Effector CD4-positive, alpha-beta T cell (primary cell): ENCODE data around the gene ATP8A1.
"Not testable (repeated sequence)": the region's sequence is repeated elsewhere in the genome, so short reads cannot be mapped to it uniquely, and the experiment has no call there.

Experiments used
- DNase-seq: peaks from one replicate; pipeline ENCODE4 v3.0.0-alpha.2; 2020

The ATP8A1 gene

DNA sequence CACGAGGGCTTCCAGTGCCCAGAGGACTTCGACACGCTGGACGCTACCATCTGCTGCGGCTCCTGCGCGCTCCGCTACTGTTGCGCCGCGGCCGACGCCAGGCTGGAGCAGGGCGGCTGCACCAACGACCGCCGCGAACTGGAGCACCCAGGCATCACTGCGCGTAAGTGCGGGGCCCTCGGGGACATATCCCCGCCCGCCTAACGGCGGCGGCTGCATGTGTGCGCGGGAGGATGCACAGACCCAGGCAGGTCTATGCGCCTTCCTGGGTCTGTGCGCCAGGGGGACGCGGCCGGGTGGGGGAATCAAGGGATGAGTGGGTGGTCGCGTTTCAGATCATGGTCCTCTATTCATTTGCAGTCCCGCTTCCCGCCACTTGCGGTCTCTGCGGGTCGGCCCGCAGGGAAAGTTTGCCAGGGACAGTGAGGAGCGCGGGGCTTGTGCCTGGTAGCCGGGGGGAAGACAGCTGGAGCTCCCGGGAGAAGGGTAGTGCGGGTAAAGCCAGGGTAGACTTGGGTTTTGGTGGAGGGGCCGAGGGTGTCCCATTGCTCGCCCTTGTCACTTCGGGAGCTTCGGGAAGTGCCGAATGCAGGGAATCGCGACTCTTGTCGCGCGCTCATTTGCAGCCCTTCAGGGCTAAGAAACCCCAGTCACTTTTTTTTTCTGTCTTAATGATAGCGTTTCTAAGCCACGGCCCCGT lies 258.6 kb downstream of the ATP8A1 start:
- no peak for DNase-seq

GRCh38 chr4:42397635-42398170 lies 259.2 kb downstream of the ATP8A1 start:
- DNase-seq: no peak

DNA sequence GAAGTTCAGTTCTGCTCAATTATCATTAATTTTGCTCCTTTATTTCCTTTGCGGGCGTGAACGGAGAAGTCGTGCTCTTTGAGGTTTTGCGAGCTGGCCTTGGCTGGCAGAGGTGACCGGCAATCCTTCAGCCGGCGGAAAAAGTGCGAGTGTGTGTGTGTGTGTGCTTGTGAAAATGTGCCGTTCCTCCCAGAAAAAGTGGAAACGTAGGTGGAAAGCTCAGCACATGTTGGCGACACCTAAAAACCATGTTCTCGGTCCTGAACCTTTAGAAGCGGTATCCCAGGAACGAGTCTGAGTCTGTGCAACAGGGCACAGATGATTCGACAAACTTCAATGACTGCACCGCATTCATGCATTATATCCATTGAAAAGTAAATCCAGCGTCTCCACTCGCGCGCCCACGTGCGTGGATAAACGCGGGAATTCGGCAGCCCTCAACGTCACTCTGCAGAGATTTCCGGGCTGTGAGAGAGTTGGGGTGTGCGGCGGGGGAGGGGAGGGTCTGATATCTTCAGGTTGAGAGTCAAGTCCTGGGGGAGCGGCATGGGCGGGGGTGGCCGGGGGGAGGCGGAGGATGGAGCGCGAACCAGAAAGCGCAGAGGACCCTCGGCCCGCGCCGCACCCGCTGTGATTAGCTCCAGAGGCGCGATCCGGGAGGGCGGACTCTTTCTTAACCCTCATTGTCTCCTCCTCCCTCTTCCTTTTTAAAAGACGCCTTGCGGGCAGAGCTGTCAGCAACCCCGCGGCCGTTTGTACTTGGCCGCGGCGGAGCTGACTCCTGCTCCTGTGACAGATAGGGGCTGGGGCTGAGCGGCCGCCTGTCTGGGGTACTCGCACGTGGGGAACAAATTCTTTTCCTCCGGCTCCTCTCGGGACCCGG lies 259.9 kb downstream of the ATP8A1 start, which contains the start of gene SHISA3:
Gene SHISA3, plus strand, starts transcription at position 737 of the 883 bp plus-strand sequence. CDS start 569 bp downstream, outside the sequence.
- no peak for DNase-seq

DNA sequence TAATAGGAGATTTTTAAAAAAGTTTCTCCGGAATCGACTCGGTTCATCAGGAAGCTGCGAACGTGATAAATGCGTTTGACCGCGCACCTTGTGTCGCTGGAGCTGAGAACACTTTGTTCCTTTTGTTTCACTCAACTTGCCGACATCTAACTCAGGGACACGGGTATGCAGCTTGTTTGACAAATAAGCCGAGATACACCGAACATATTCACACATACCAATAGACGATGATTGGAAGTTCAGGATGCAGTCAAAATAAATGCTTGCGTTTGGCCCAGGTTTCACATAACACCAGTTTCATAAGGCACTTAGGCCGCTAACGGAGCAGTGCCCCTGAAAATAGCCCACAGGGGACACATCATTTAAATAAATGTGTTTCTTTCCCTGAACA lies 260.5 kb downstream of the ATP8A1 start:
- no peak for DNase-seq

GRCh38 chr4:42395595-42395994 lies 261.3 kb downstream of the ATP8A1 start:
- no peak for DNase-seq

GRCh38 chr4:42392436-42392835 lies 264.5 kb downstream of the ATP8A1 start:
- no peak for DNase-seq

DNA sequence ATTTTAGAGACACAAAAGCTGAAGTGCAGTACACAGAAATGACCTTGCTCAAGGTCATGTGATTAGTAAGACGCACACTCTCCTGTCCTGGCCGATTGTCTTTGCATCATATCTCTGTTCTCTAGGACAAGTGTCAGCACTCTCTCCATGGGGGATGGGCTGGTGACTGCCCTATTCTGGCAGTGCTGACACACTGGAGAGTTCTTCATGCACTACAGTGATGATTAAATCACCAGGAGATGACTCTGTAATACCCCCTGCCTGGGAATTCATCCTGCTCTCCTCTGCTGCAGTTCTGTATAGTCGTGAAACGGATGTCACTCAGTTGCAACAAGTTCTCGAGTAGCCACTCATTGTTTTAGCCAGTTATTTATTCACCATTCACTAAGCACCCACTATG lies 264.9 kb downstream of the ATP8A1 start:
- no peak for DNase-seq

DNA sequence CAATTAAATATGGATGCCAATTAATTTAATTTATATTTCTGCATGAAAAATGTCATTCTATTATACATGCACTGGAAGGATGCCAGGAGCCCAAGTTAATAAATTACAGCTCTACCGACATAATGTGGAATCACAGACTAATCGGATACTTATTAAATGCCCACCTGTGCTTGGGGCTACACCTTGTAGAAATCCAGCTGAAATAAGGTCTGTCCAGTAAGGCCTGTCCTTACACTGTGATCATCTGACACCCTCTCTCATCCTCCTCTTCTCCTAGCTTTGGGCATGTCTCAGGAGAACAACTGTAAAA lies 265.6 kb downstream of the ATP8A1 start:
- DNase-seq: no peak

DNA sequence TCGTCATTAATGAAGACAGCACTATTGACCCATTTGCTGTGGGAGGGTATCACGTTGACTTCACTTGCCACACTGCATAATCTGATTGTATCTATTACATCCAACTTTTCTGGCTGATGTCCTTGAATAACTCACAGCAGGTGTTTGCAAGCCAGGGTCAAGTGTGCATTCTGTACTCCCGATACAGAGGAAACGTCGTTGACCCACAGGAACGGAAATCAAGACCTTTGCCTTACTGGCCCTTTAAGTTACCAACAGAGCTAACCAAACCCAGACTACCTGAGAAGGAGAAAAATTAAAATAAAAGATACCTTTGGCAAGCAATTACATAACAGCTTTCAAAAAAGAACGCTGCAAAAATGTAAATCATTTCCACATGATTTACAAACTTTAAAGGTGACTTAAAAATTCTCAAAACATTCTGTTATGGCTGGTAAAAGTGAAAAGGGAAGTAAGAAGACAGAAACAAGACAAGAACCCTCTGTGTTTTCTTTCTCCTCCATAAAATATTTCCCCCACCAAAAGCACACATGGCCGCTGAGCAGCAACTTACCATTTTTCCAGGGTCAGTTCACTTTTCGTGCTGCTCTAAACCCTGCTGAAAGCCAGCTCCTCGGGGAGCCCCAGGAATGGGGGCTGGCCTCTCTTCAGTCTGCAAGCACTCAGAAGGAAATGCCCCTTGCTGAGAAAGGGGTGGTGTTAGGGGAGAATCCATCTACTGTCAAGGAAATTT lies 266.1 kb downstream of the ATP8A1 start:
- DNase-seq: no peak

DNA sequence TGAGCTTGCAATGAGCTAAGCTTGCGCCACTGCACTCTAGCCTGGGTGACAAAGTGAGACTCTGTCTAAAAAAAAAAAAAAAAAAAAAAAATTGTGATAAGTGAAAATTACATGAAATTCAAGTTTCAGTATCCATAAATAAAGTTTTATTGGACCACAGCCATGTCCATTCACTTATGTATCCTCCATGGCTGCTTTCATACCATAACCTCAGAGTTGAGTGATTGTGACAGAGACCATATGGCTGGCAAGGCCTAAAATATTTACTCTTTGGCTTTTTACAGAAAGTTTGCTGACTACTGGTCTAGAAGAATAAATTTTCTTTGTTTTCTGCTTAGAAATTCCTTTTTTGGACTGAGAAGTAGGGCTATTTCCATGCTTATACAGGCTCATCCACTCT lies 271.4 kb downstream of the ATP8A1 start:
- DNase-seq: no peak

DNA sequence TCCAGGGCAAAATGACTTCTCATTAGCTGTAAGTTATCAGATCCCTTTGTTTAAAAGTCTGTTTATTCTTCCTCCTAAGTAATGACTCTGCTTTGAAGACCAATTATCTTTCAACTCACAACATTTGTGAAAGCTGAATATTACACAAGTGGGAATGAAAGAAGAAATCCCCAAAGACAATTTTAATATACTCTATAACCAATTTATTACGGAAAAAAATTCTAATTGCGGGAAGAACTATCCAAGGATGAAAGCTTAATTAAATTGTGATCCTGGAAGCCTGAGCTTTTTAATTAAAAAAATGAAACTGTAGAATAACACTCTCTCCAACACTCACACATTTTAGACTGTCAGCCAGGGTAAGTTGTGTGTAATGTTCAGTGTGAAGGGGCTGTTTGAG lies 275.2 kb downstream of the ATP8A1 start:
- no peak for DNase-seq

- DNase-seq: no peak
Observed at GRCh38 chr4:42377497-42377896, 279.4 kb downstream of the ATP8A1 start.

GRCh38 chr4:42372303-42372702 lies 284.6 kb downstream of the ATP8A1 start:
- DNase-seq: not testable (repeated sequence)

DNA sequence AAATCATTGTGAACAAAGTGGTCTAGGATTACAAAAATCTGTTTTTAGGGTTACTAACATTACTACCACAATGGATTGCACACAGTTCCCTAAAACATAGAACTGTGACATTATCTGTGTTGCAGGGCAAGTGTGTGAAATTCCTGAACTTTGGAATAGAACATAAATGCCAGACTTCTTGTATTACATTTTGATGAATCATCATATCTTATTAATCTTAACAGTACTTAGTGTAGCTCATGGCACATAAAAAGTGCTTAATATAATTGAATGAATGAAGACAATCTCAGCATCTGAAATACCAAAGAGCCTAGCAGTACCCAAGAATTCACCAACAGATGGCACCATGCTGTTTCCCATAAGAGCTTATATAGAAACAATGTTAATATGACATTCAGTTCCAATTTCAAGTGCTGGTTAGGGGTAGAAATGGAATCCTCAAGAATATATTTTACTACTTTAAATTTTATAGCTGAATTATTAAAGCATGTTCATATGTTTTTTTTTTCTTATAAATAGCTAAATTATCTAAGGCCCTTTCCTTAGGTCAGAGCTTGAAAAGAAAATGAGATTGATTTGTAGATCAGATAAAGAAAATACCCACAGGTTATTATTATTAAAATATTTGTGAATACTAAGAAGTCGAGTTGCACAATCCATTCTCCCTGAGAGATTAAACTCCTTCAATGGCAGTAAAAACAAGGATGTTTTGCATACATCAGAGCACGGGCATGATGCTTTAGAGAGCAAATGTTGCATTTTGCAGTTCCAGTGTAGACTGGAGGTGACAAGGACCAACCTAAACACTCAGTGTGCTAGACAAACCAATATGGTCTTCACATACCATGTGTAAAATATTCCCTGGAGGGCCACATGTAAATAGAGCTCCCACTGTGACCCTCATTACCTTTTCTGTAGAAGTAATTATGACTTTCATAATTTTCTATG lies 285.3 kb downstream of the ATP8A1 start:
- no peak for DNase-seq

DNA sequence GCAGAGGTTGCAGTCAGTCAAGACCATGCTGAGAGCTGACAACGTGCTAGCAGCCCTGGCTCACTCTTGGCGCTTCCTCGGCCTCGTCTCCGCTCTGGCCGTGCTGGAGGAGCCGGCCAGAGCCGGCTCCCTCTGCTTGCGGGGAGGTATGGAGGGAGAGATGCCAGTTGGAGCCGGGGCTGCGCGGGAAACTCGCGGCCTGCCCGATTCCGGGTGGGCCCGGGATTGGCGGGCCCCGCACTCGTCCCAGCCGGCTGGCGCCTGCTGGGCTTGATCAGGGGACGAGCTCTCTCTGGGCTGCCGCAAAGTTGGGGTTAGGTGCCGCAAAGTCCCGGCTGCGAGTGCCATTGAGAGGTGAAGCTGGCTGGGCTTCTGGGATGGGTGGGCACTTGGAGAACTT lies 287.4 kb downstream of the ATP8A1 start:
- DNase-seq: no peak

- no peak for DNase-seq
Observed at GRCh38 chr4:42366959-42367358, 289.9 kb downstream of the ATP8A1 start.

DNA sequence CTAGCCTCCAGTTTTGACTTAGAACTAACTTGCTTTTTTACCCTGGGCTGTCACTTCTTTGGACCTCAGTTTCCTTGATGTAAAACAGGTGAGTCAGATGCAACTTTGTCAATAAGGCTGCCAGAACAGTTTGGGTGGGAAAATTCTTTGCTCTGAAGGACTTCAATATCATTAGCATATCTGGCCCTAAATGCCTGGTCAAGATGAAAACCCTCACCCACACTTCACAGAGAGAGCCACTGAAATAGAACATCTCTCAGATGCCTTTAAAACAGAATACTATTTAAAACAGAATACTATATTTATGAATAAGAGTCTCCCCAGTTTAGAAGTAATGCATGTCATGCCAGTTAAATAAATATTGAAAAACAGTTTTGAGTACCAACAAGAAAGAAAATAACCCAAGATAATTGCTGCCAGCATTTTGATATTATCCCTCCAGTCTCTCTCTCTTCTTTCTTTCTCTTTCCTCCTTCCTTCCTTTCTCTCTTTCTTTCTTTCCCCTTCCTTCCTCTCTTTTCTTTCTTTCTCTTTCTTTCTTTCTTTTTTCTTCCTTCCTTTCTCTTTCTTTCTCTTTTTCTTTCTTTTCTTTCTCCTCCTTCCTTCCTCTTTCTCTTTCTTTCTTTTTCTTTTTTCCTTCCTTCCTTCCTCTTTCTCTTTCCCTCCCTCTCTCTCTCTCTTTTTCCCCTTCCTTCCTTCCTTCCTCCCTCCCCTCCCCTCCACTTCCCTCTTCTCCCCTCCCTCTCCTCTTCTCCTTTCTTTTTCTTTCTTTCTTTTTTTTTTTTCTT lies 292.4 kb downstream of the ATP8A1 start:
- DNase-seq: no peak

- no peak for DNase-seq
Observed at GRCh38 chr4:42363614-42364013, 293.3 kb downstream of the ATP8A1 start.

GRCh38 chr4:42362591-42362990 lies 294.3 kb downstream of the ATP8A1 start:
- DNase-seq: no peak

DNA sequence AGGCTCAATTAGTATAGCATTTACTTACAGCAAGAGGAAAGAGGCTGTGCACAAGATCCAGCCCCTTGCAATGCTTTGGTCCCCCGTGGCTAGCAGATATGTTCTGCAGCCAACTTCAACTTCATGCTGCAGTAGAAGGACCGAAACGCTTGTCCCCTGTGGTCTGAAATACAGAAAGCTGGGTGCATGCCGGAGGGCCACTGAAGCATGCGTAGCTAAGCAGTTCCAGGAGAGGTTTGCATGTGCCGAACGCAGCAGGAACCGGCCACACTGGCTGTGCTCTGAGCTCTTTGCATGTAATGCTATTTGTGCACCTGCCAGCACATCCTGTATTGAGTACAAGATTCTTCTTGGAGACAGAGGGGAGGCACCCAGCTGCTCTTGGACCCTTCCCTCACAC lies 295.4 kb downstream of the ATP8A1 start:
- no peak for DNase-seq

GRCh38 chr4:42360256-42360669 lies 296.6 kb downstream of the ATP8A1 start:
- DNase-seq: no peak
